HG03039 (cell line): ENCODE measurements around the gene RGS6.

ENCODE experiments used
- ATAC-seq: cut with Tn5 transposase; IDR thresholded peaks from one replicate; pipeline ENCODE4 v1.9.1; 2021; ENCODE audit warnings: mild to moderate bottlenecking, moderate library complexity; ENCODE audit not compliant: unreplicated experiment

The RGS6 gene

GRCh38 chr14:72013721-72014345 is 81.6 kb downstream of the RGS6 start:
- ATAC-seq = no peak

GRCh38 chr14:72014486-72014885 is 82.3 kb downstream of the RGS6 start:
- no peak for ATAC-seq

GRCh38 chr14:72017290-72017689 is 85.1 kb downstream of the RGS6 start:
- ATAC-seq = no peak

GRCh38 chr14:72023128-72024042 is 91.2 kb downstream of the RGS6 start:
- no peak for ATAC-seq

- no peak for ATAC-seq
These were observed 91.8 kb downstream of the RGS6 start for GRCh38 chr14:72024043-72024407.

- ATAC-seq = no peak
These were observed 92.3 kb downstream of the RGS6 start for GRCh38 chr14:72024504-72024903.

GRCh38 chr14:72026536-72026935 is 94.3 kb downstream of the RGS6 start:
- no peak for ATAC-seq

GRCh38 chr14:72027061-72027460 is 94.8 kb downstream of the RGS6 start:
- no peak for ATAC-seq

- no peak for ATAC-seq
These were observed 101.1 kb downstream of the RGS6 start for GRCh38 chr14:72033365-72033764.

- no peak for ATAC-seq
These were observed 108.3 kb downstream of the RGS6 start for GRCh38 chr14:72040528-72040927.

GRCh38 chr14:72045271-72045670 is 113.0 kb downstream of the RGS6 start:
- ATAC-seq = no peak

- ATAC-seq = no peak
These were observed 113.7 kb downstream of the RGS6 start for GRCh38 chr14:72045885-72046284.

GRCh38 chr14:72049462-72049861 is 117.2 kb downstream of the RGS6 start:
- peak; percentile 49 for ATAC-seq

GRCh38 chr14:72052356-72052755 is 120.1 kb downstream of the RGS6 start:
- no peak for ATAC-seq

- no peak for ATAC-seq
These were observed 121.4 kb downstream of the RGS6 start for GRCh38 chr14:72053651-72054050.

GRCh38 chr14:72054911-72055310 is 122.7 kb downstream of the RGS6 start:
- no peak for ATAC-seq

GRCh38 chr14:72057701-72058285 is 125.6 kb downstream of the RGS6 start:
- ATAC-seq = no peak

- no peak for ATAC-seq
These were observed 128.2 kb downstream of the RGS6 start for GRCh38 chr14:72060460-72060859.

- no peak for ATAC-seq
These were observed 128.7 kb downstream of the RGS6 start for GRCh38 chr14:72060917-72061316.

GRCh38 chr14:72061718-72062117 is 129.5 kb downstream of the RGS6 start:
- ATAC-seq = no peak

- no peak for ATAC-seq
These were observed 131.6 kb downstream of the RGS6 start for GRCh38 chr14:72063761-72064282.

GRCh38 chr14:72064501-72064900 is 132.3 kb downstream of the RGS6 start:
- ATAC-seq = no peak
